H1 (cell line): ENCODE data around the gene GCH1. TPM values are rescaled to one million over a fixed set of nuclear protein-coding genes. Genes with fewer than 3 reads are reported as not detected.

Source experiments
- CTBP2 ChIP-seq: IDR thresholded peaks from 2 replicates; pipeline ENCODE4 v1.7.0; 2011; ENCODE audit warnings: borderline replicate concordance, mild to moderate bottlenecking, moderate library complexity, mixed read lengths, low read length; ENCODE audit not compliant: insufficient read depth, insufficient read length
- HDAC6 ChIP-seq: IDR thresholded peaks from one replicate; pipeline ENCODE4 v1.7.1; 2012; ENCODE audit warnings: low read depth, mild to moderate bottlenecking, inconsistent platforms, low read length, moderate library complexity
- JUND ChIP-seq: IDR thresholded peaks from 2 replicates; pipeline ENCODE4 v1.6.1; 2011; ENCODE audit warnings: mild to moderate bottlenecking, improper control_type of control experiment, low read length
- MAFK ChIP-seq: IDR thresholded peaks from 2 replicates; pipeline ENCODE4 v1.6.1; 2012; ENCODE audit warnings: low read depth, mild to moderate bottlenecking, improper control_type of control experiment, low read length
- PHF8 ChIP-seq: fragments of 200-600 bp; sonication (generic); conservative IDR thresholded peaks from 2 replicates; pipeline ENCODE4 v1.7.1; 2012; ENCODE audit warnings: low read depth, mild to moderate bottlenecking, inconsistent platforms, low read length, moderate library complexity
- RFX5 ChIP-seq: IDR thresholded peaks from 2 replicates; pipeline ENCODE4 v1.6.1; 2011; ENCODE audit warnings: low read depth, low read length, improper control_type of control experiment, borderline replicate concordance
- TAF7 ChIP-seq: optimal IDR thresholded peaks from 2 replicates; pipeline ENCODE3; 2011; ENCODE audit warnings: low read depth, mild to moderate bottlenecking, inconsistent platforms, low read length, moderate library complexity, borderline replicate concordance
- polyA plus RNA-seq, 7 experiments: library from polyadenylated mRNA; depleted of rRNA in 3 of 7; stranded (reverse) in 5 of 7; unstranded in 2 of 7; fragments of >200 nt in 5 of 7; fragments of 200-250 nt in 2 of 7; gene quantifications; 1 replicate in 5 of 7; 2 replicates in 1 of 7; 4 replicates in 1 of 7; pipeline versions ENCODE4 v1.2.1 to v1.2.3, GENCODE V29; 2011 to 2013; ENCODE audit warnings: missing spikeins in 2 of 7, mixed read lengths in 2 of 7
- total RNA-seq: library from RNA; stranded (reverse); fragmentation: NEBNext Ultra II Directional; extraction: Animal tissue kit (Norgen Biotek cat#: 25700); gene quantifications from 2 replicates; pipeline ENCODE4 v1.2.1, GENCODE V29; 2021

Gene GCH1
- total and polyA plus RNA-seq, 2 of the 8 experiments (the other 6 are each of a cell fraction or from before 2014, with no cell fraction given), result 7.3 to 7.9 TPM

DNA sequence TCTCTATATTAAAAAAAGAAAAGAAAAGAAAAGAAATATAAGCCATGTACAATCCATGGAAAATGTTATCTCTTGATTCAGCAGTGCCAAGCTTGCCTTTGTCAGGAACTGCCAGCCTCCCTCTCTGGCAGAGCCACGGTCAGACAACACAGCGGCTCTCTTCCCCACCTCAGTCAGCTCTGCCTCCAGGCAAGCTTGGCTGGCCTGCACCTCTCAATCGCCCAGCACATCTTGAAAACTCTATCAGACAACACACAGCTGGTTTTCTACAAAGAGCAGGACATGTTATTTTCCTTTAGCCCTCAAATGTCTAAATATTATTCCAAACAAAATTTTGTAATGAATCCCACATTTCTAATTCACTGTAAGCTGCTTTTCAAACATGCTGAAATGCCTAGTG is 20.0 kb upstream of the GCH1 start (continued):
- TF ChIP-seq CTBP2 (no peak), MAFK (no peak), RFX5 (no peak), TAF7 (no peak), PHF8 (no peak), HDAC6 (no peak), JUND (no peak)
- TF ChIP-seq, all 59 proteins: peak for 0
